22Rv1 (cell line): ENCODE data around the gene MKRN2OS.

ENCODE experiments used
- CTCF ChIP-seq: fragments of 450-650 bp; IDR thresholded peaks from 2 replicates; pipeline ENCODE4 v1.5.1; 2017; ENCODE audit warnings: mild to moderate bottlenecking
- ZFX ChIP-seq: fragments of 450-650 bp; IDR thresholded peaks from 2 replicates; pipeline ENCODE4 v1.6.1; 2017; ENCODE audit warnings: antibody characterized with exemption, borderline replicate concordance

- TF ChIP-seq CTCF (no peak), ZFX (no peak)
These were observed 54.8 kb downstream of the MKRN2OS start for GRCh38 chr3:12490547-12490946.
